ENCODE results near the gene TNNI3K.

GRCh38 chr1:74237035-74237434 lies 1.8 kb downstream of the TNNI3K start:
- TF ChIP-seq ZNF274 (IDR thresholded peaks at IDR 0.05; ENCODE audit: low read depth, low read length) = no peak
- no peak for TF ChIP-seq YY1 (IDR thresholded peaks at IDR 0.05; ENCODE audit: insufficient read depth, insufficient read length)
